GDM1 (cell line): ENCODE measurements around the gene HIP1.
"Not testable (repeated sequence)": the region's sequence is repeated elsewhere in the genome, so short reads cannot be mapped to it uniquely, and the experiment has no call there.

ENCODE experiments used
- DNase-seq: peaks from one replicate; lab custom pipeline; 2025; lab: John Stamatoyannopoulos, UW

HIP1 gene

DNA sequence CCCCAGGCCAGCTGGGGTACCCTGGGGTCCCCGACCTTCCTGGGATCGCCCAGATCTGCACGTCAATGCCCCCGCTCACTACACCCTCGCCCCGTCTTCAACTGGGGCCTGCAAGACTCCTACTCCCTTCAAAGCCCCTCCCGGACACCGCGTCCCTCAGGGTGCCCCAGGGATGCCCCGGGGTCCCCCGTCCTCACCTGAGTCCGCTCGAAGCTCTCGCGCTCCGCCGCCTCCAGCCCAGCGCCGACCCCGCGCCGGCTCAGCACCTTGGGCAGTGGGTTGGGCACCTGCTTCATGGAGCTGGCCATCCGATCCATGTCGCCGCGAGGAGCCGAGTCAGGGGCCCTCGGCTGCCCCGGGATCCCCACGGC lies at the start of gene HIP1:
TSS of gene HIP1 (minus strand) at position 338 of the 371 bp plus-strand sequence. CDS start at position 317, 21 bp downstream.
- no peak for DNase-seq

DNA sequence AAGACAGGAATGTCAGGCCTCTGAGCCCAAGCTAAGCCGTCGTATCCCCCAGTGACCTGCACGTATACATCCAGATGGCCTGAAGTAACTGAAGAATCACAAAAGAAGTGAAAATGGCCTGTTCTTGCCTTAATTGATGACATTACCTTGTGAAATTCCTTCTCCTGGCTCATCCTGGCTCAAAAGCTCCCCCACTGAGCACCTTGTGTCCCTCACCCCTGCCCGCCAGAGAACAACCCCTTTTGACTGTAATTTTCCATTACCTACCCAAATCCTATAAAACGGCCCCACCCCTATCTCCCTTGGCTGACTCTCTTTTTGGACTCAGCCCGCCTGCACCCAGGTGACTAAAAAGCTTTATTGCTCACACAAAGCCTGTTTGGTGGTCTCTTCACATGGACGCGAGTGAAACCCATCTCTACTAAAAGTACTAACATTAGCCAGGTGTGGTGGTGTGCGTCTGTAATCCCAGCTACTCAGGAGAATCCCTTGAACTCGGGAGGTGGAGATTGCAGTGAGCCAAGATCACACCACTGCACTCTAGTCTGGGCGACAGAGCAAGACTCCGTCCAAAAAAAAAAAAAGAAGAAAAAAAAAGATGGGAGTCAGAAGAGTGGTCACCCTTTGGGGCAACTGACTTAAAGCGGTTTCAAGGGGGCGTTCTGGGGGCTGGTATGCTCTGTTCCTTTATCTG lies 49.6 kb upstream of the HIP1 start:
- DNase-seq = not testable (repeated sequence)

DNA sequence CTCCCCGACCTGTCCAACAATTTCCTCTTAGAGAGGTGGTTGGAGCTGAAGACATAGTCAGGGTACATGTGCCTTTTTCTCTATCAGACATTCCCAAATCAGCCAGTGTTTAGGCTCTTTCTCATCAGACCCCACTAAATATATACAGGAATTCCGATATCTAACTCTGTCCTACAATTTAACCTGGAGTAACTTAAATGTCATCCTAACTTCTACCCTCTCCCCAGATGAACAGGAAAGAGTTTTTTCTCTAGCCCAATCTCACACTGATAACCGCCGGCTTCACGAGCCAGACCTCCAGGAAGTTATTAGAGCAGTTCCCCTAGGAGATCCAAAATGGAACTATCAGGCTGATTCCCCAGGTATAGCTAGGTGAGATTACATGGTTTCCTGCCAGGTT lies 44.3 kb upstream of the HIP1 start:
- not testable (repeated sequence) for DNase-seq

DNA sequence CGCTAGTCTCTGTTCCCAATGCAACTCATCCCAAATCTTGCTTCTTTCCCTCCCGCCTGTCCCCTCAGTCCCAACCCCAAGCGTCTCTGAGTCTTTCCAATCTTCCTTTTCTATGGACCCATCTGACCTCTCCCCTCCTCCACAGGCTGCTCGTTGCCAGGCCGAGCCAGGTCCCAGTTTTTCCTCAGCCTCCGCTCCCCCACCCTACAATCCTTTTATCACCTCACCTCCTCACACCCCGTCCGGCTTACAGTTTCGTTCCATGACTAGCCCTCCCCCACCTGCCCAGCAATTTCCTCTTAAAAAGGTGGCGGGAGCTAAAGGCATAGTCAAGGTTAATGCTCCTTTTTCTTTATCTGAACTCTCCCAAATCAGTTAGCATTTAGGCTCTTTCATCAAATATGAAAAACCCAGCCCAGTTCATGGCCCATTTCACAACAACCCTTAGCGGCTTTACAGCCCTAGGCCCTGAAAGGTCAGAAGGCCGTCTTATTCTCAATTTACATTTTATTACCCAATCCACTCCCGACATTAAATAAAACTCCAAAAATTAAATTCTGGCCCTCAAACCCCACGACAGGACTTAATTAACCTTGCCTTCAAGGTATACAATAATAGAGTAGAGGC lies 42.0 kb upstream of the HIP1 start:
- DNase-seq = not testable (repeated sequence)

DNA sequence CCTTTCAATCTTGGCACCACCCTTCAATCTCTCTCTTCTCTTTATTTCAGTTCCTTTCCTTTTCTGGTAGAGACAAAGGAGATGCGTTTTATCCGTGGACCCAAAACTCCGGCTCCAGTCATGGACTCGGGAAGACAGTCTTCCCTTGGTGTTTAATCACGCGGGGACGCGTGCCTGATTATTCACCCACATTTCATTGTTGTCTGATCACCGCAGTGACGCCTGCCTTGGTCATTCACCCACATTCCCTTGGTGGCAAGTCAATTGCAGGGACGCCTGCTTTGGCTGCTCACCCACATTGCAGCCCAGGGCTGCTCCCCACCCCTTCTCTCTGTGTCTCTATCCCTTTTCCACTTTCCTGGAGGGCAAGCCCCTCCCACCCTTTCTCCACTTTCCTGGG lies 40.8 kb upstream of the HIP1 start:
- not testable (repeated sequence) for DNase-seq

DNA sequence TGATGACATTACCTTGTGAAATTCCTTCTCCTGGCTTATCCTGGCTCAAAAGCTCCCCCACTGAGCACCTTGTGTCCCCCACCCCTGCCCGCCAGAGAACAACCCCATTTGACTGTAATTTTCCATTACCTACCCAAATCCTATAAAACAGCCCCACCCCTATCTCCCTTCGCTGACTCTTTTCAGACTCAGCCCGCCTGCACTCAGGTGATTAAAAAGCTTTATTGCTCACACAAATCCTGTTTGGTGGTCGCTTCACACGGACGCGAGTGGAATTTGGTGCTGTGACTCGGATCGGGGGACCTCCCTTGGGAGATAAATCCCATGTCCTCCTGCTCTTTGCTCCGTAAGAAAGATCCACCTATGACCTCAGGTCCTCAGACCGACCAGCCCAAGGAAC lies 40.3 kb upstream of the HIP1 start:
- DNase-seq = not testable (repeated sequence)

DNA sequence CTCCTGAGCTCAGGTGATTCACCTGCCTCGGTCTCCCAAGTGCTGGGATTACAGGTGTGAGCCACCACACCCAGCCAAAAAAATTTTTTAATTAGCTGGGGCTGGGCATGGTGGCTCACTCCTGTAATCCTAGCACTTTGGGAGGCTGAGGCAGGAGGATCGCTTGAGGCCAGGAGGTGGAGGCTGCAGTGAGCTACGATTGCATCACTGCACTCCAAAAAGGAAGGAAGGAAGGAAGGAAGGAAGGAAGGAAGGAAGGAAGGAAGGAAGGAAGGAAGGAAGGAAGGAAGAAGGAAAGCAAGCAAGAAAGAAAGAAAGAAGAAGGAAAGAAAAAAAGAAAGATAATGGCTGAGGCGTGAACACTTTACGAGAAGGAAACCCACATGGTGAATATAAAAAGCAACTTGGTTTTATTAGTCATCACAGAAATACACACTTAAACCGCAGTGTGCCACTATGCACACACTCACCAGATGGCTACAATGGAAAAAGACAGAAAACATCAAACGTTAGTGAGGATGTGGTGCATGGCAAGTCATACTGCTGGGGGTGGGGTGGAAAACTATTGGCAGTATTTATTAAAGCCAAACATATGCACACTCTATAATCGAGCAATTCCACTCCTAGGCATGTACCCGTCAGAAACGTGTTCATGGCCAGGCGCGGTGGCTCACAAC lies 37.7 kb upstream of the HIP1 start:
- peak; percentile 52 for DNase-seq

DNA sequence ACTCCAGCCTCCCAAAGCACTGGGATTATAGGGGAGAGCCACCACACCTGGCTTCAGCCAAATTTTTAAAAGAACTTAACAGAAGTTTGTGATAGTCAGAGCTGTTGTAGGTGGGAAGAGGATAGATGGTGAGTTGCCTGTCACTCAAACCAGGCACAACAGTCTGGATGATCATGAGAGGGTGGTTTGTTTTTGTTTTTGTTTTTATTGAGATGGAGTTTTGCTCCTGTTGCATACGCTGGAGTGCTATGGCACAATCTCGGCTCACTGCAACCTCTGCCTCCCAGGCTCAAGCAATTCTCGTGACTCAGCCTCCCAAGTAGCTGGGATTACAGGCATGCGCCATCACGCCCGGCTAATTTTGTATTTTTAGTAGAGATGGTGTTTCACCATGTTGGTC lies 35.2 kb upstream of the HIP1 start:
- DNase-seq = not testable (repeated sequence)

DNA sequence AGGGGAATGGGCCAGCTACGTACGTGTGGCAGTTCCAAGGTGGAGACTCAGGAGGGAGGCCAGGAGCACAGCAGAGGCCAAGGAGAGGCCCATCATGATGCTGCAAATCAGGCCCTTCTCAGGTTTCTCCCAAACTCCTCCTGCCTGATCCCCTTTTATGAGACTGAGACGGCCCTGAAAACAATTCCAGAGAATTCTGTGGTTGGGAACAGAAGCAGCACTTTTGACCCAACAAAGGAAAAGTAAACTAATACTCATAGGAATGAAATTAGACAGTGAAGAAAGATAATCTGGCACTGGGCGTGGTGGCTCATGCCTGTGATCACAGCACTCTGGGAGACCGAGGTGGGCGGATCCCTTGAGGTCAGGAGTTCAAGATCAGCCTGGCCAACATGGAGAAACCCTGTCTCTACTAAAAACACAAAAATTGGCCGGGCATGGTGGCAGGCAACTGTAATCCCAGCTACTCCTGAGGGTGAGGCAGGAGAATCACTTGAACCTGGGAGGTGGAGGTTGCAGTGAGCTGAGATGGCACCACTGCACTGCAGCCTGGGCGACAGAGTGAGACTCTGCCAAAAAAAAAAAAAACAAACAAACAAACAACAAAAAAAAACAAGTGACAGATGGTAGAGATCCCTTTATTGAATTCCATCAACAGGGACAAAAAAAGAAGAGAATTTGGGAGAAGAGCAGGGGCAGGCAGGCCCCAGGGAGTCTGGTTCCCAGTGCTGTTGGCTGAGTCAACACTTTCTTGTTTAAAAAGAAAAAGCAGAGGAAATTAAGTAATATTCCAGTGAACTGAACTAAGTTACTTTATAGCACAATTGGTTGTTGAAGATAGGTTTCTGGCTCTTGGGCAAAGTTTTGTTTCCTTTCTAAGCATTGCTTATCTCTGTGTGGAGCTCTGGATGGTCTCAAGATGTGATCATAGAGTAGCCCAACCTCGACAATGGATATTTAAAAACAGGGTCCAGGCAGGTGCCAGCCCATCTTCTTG lies 33.6 kb upstream of the HIP1 start, which contains the start of gene CCL26:
TSS of gene CCL26 (minus strand) at position 131 of the 997 bp plus-strand sequence. CDS start at position 96, 35 bp downstream.
- DNase-seq = no peak

DNA sequence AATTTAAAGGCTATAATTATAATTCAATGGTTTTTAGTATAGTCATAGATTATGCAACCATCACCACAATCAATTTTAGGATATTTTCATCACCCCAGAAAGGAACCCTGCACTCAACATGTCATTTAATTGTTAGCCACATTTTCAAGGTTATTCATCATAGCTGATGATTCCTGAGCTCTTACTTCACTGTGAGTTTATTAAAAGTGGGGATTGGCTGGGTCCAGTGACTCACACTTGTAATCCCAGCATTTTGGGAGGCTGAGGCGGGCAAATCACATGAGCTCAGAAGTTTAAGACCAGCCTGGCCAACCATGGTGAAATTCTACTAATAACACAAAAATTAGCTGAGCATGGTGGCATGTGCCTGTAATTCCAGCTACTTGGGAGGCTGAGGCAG lies 32.5 kb upstream of the HIP1 start:
- DNase-seq = no peak

DNA sequence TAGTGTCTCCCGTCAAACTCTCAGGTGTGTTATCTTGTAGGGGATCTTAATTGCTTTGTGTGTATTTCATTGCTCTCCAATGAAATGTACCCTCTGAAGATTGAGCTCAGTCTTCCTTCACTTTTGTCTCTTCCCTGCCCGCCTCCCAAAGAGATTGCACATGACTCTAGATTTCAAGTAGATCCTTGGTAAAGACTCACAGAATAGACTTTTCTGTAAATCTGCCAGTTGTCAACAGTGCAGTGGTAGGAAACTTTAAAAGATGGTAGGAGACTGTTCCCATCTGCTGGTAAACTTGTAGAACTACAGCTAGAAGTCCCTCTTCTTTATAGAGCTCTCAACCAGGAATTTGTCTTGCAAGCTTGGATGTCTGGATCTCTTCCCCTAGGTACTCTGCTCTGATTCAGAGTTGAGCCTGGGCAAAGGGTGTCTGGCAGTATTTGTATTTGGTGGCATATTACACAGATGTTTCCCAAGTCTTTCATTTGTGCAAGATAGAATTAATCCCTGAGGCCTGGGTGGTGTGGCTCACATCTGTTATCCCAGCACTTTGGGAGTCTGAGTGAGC lies 23.7 kb upstream of the HIP1 start:
- peak; percentile 29 for DNase-seq

DNA sequence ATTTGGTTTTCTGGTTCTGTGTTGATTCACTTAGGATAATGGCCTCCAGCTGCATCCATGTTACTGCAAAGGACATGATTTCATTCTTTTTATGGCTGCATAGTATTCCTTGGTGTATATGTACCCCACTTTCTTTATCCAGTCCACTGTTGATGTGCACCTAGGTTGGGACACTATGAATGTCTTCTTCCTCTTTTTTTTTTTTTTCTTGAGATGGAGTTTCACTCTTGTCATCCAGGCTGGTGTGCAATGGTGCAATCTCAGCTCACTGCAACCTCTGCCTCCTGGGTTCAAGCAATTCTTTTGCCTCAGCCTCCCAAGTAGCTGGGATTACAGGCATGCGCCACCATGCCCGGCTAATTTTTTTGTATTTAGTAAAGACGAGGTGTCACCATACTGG lies 23.1 kb upstream of the HIP1 start:
- not testable (repeated sequence) for DNase-seq

DNA sequence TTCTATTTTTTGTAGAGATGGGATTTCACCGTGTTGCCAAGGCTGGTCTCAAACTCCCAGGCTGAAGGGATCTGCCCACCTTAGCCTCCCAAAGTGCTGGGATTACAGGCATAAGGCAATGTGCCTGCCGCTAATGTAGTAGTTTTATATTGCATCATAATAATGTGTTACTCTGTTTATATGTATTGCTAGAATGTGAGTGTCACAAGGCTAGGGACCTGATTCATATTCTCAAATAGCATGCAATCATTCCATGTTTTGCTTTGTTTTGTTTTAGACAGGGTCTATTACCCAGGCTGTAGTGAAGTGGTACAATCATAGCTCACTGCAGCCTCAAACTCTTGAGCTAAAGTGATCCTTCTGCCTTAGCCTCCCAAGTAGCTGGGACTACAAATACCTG lies 19.8 kb upstream of the HIP1 start:
- DNase-seq = no peak

DNA sequence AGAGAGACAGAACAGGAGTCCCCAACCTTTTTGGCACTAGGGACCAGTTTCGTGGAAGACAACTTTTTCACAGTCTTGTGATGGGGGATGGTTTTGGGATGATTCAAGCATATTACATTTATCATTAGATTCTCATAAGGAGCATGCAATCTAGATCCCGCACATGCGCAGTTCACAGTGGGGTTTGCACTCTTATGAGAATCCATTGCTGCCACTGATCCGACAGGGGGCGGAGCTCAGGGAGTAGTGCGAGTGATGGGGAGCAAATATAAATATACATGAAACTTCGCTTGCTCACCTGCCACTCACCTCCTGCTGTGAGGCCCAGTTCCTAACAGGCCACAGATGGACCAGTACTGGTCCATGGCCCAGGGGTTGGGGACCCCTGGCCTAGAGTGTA lies 19.1 kb upstream of the HIP1 start:
- no peak for DNase-seq

DNA sequence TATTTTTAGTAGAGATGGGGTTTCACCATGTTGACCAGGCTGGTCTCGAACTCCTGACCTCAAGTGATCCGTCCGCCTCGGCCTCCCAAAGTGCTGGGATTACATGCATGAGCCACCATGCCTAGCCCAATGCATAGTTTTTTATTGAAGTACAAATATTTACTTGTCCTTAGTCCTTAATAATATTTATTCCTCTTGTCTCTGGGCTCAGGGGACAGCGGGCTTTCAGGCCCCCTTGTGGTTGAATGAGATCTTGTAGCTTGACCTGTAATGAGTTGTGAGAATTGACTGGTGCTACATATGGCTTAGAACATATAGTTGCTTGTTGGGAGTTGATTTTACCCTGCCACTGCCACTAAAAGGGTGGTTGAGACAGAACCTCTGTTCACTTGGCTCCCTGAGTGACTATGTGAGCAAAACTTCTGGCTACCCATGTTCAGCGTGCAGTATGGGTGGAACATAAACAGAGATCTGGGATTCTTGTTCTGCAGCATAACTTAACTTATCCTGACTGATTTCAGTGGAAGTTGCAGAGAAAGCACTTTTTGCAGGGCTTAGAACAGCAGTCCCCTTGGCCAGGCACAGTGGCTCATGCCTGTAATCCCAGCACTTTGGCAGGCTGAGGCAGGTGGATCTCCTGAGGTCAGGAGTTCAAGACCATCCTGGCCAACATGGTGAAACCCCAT lies 18.4 kb upstream of the HIP1 start:
- DNase-seq = no peak

DNA sequence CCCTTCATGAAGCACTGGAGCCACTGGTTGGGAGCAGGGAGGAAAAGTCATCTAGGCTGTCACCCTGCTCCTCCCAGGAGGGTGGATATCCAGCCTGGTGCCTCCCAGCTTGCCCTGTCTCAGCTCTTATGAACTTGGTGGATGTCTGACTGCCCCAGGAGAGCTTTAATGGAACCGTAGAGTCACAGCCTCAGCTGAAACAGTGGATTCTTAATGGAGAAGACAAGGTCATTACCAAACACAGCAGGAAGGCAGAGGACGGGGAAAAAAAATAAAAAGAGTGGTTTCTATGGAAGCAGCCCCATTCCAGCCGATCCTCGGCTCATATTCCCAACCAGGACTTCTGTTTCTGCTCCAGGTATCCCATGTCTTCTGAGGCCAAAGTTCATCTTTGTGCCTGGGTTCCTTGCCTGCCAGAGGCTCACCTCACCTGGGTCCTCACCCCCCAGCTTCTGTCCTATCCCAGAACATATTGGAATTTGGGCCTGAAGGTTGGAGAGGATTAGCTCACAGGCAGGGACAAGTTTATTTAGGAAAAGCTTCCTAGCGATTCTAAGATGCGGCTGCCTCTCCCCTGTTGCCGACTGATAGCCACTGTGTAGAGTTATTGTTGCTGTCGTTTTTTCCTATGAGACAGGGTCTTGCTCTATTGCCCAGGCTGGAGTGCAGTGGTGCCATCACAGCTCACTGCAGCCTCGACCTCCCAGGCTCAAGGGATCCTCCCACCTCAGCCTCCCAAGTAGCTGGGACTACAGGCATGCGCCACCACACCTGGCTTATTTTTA lies 17.7 kb upstream of the HIP1 start:
- no peak for DNase-seq

DNA sequence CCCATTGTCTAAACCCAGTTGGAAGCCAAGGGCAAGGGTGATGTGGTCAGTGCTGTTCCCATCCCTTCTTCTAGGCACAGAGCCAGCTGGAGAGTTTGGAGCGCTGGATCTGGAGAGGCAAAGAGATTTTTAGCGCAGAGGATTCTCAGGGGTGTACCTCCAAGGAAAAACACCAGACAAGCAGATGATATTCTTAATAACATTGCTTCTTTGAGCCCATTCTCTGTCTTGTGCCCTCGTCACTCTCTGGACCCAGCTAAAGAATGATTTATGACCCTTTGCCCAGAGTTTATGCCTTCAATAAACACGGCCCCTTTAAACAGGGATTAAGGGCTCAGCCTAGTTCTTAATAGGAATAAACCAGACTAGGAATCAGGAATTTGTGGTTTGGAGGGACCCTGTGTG lies 4.7 kb upstream of the HIP1 start:
- no peak for DNase-seq

DNA sequence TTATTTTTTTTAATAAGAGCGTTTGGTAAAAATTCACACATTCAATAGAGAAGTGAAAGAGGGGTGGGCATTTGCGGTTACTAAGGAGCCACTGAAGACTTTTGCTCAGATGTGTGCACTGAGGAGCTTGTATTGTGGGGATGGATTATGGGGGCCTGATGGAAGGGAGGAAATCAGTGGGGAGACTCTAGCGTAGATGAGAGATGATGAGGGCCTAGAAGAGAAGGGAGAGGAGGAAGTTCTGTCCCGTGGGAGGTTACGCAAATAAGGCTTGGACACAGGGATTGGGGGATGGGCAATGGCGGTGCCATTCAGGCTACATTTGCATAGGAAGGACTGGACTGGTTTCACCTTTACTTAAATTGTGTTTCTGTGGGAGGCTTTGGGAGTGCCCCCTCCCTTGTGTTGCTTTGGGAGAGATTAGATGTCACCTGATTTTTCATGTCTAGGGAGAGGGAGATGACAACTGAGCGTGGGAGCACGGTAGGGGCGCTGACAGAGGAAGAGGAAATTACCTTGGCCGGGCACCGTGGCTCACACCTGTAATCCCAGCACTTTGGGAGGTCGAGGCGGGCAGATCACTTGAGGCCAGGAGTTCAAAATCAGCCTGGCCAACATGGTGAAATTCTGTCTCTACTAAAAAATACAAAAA lies 2.2 kb upstream of the HIP1 start:
- no peak for DNase-seq

DNA sequence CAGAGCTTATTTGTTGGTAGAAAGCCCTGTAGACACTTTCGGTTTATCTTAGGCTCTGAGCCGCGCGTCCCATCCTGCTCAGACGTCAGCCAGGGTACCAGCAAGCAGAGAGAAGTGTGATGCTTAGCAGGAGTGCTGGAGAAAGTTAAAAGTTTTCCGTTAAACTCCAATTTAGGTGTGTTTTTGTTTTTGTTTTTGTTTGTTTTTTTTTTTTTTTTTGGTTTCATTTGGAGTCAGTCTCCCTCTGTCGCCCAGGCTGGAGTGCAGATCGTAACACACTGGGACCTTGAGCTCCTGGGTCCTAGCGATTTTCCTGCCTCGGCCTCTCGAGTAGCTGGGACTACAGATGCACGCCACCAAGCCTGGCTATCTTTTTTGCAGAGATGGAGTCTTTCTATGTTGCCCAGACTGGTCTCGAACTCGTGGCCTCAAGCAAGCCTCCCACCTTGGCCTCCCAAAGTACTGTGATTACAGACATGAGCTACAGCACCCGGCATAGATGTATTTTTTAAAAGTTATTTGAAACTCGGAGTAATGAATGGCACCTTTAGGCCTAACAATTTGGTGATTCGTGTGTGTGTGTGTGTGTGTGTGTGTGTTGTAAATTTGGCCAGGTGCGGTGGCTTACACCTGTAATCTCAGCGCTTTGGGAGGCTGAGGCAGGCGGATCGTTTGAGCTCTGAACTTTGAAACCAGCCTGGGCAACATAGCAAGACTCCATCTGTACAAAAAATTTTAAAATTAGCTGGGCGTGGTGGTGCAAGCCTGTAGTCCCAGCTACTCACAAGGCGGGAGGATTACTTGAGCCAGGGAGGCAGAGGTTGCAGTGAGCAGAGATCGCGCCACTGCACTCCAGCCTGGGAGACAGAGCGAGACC lies 1.3 kb upstream of the HIP1 start:
- DNase-seq = no peak
